ENCODE measurements around the gene NOL8.

DNA sequence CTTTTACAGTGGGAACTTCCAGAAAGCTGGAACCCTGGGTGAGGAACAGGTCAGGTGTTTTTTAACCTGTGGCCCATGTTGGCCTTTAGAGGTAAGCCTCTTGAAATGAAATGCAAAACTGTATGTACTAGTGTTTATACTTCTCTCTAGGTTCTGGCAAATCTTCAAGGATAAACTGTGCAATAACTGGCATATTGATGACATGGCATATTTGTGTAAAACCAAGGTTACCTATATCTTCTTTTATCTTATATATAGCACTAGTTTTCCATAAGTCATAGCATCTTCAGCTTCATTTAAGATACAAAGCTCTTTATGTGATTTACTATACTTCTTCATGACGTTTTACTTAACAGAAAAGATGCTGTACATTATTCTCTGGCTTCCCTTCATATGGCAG is 24.2 kb downstream of the NOL8 start:
- TF ChIP-seq POLR2A (IDR thresholded peaks at IDR 0.05): no peak
- TF ChIP-seq, protein P1, sequence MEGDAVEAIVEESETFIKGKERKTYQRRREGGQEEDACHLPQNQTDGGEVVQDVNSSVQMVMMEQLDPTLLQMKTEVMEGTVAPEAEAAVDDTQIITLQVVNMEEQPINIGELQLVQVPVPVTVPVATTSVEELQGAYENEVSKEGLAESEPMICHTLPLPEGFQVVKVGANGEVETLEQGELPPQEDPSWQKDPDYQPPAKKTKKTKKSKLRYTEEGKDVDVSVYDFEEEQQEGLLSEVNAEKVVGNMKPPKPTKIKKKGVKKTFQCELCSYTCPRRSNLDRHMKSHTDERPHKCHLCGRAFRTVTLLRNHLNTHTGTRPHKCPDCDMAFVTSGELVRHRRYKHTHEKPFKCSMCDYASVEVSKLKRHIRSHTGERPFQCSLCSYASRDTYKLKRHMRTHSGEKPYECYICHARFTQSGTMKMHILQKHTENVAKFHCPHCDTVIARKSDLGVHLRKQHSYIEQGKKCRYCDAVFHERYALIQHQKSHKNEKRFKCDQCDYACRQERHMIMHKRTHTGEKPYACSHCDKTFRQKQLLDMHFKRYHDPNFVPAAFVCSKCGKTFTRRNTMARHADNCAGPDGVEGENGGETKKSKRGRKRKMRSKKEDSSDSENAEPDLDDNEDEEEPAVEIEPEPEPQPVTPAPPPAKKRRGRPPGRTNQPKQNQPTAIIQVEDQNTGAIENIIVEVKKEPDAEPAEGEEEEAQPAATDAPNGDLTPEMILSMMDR (IDR thresholded peaks at IDR 0.05): no peak
